GM12878 (cell line): ENCODE results near the gene PDCD5. TPM values are rescaled to one million over a fixed set of nuclear protein-coding genes. Genes with fewer than 3 reads are reported as not detected.

ENCODE experiments used
- ATAC-seq: fragments of 200-7000 bp; cut with Tn5 transposase; 3 replicates; pipeline ENCODE4 v1.9.1; 2020; ENCODE audit warnings: mild to moderate bottlenecking, moderate library complexity
- BruUV-seq: library from RNA; stranded (reverse); fragments of 400-500 nt; replicated peaks from 2 replicates; lab custom pipeline; 2021; lab: Mats Ljungman, UMichigan
- CTCF ChIA-PET: fragments of 300-600 bp; sonication (Branson Sonifier 250); formaldehyde crosslinking; extraction: SDS; loops from one replicate; lab custom pipeline; 2021; ENCODE audit warnings: inconsistent platforms; lab: Yijun Ruan, JAX
- POLR2A ChIA-PET: fragments of 350-600 bp; formaldehyde crosslinking; extraction: SDS; loops from one replicate; lab custom pipeline; 2021; ENCODE audit warnings: inconsistent platforms; lab: Charles Lee
- RAD21 ChIA-PET: fragments of 300-600 bp; sonication (Branson Sonifier 250); formaldehyde crosslinking; loops from one replicate; lab custom pipeline; 2023; ENCODE audit warnings: antibody characterized with exemption; ENCODE audit not compliant: unreplicated experiment; lab: Charles Lee
- SMC1A ChIA-PET: fragments of 300-600 bp; sonication (Branson Sonifier 250); formaldehyde crosslinking; loops from one replicate; lab custom pipeline; 2023; ENCODE audit not compliant: unreplicated experiment, uncharacterized antibody; lab: Charles Lee
- DNase-seq: peaks from one replicate; pipeline ENCODE4 v3.0.0-alpha.2; 2011; ENCODE audit warnings: low read depth, low spot score
- FAIRE-seq: peaks from 3 replicates; lab custom pipeline; 2011; peaks lifted over from hg19 to GRCh38; lab: Jason Lieb, UNC
- H2AFZ ChIP-seq: 2 replicates; pipeline ENCODE4 v1.6.0; 2011; ENCODE audit warnings: low read depth, low read length, control low read depth; ENCODE audit not compliant: control insufficient read depth
- H3K27ac ChIP-seq: 2 replicates; pipeline ENCODE4 v1.5.1; 2011; ENCODE audit warnings: control low read depth; ENCODE audit not compliant: control insufficient read depth, insufficient read depth
- H3K27me3 ChIP-seq, 2 experiments: replicated peaks in 1 of 2; 2 replicates each; pipeline versions ENCODE4 v1.6.0 to v1.6.1; 2011; ENCODE audit warnings: low read length in 1 of 2; ENCODE audit not compliant: control insufficient read depth in 2 of 2, insufficient read depth in 2 of 2
- H3K36me3 ChIP-seq, 2 experiments: 2 replicates each; pipeline ENCODE4 v1.5.1; 2011; ENCODE audit warnings: low read length in 1 of 2; ENCODE audit not compliant: control insufficient read depth in 2 of 2, insufficient read depth in 2 of 2
- H3K4me1 ChIP-seq: 2 replicates; pipeline ENCODE4 v1.6.1; 2011; ENCODE audit warnings: mild to moderate bottlenecking, low read length, moderate library complexity, mixed read lengths; ENCODE audit not compliant: control insufficient read depth, insufficient read depth
- H3K4me2 ChIP-seq: 2 replicates; pipeline ENCODE4 v1.6.0; 2011; ENCODE audit warnings: control low read depth; ENCODE audit not compliant: control insufficient read depth, insufficient read depth
- H3K4me3 ChIP-seq: fragments of 200-600 bp; sonication (generic); 2 replicates; pipeline ENCODE4 v1.5.1; 2016
- H3K79me2 ChIP-seq: 2 replicates; pipeline ENCODE4 v1.6.0; 2011; ENCODE audit warnings: low read length; ENCODE audit not compliant: control insufficient read depth, insufficient read depth
- H3K9ac ChIP-seq: 2 replicates; pipeline ENCODE4 v1.8.0; 2011; ENCODE audit warnings: low read length, control low read depth, mixed read lengths; ENCODE audit not compliant: control insufficient read depth, insufficient read depth
- H3K9me3 ChIP-seq: replicated peaks from 3 replicates; pipeline ENCODE4 v1.5.1; 2011; ENCODE audit warnings: mild to moderate bottlenecking, low read length; ENCODE audit not compliant: control insufficient read depth, insufficient read depth
- H4K20me1 ChIP-seq: 2 replicates; pipeline ENCODE4 v1.6.0; 2011; ENCODE audit not compliant: control insufficient read depth, insufficient read depth
- BCL11A ChIP-seq: IDR thresholded peaks from 2 replicates; pipeline ENCODE4 v1.6.1; 2011; ENCODE audit warnings: low read depth, low read length
- CHD1 ChIP-seq: IDR thresholded peaks from 2 replicates; pipeline ENCODE4 v1.6.1; 2012; ENCODE audit warnings: low read depth, low read length, improper control_type of control experiment
- CHD2 ChIP-seq: IDR thresholded peaks from 2 replicates; pipeline ENCODE4 v1.6.1; 2011; ENCODE audit warnings: low read depth, low read length, improper control_type of control experiment, borderline replicate concordance
- CHD4 ChIP-seq: fragments of 200-600 bp; sonication (generic); IDR thresholded peaks from 2 replicates; pipeline ENCODE4 v1.6.1; 2016; ENCODE audit warnings: mild to moderate bottlenecking
- ESRRA ChIP-seq: IDR thresholded peaks from 2 replicates; pipeline ENCODE4 v1.6.1; 2012; ENCODE audit warnings: mild to moderate bottlenecking, low read length, improper control_type of control experiment
- GATAD2B ChIP-seq: fragments of 450-650 bp; conservative IDR thresholded peaks from 2 replicates; pipeline ENCODE4 v1.6.1; 2017; ENCODE audit warnings: low read depth, mild to moderate bottlenecking, moderate library complexity
- HDAC6 ChIP-seq: fragments of 200-600 bp; sonication (generic); IDR thresholded peaks from one replicate; pipeline ENCODE4 v1.8.0; 2017; ENCODE audit warnings: antibody characterized with exemption; ENCODE audit not compliant: unreplicated experiment
- KDM1A ChIP-seq: fragments of 200-600 bp; sonication (generic); IDR thresholded peaks from 2 replicates; pipeline ENCODE4 v1.6.1; 2016; ENCODE audit warnings: borderline replicate concordance
- LARP7 ChIP-seq: fragments of 450-650 bp; IDR thresholded peaks from 2 replicates; pipeline ENCODE4 v1.6.1; 2017; ENCODE audit warnings: mild to moderate bottlenecking
- MEF2A ChIP-seq: IDR thresholded peaks from 2 replicates; pipeline ENCODE4 v1.6.1; 2011; ENCODE audit warnings: low read depth, mild to moderate bottlenecking, low read length, moderate library complexity; ENCODE audit not compliant: insufficient read depth
- NFXL1 ChIP-seq: fragments of 450-650 bp; IDR thresholded peaks from 2 replicates; pipeline ENCODE4 v1.6.1; 2017; ENCODE audit warnings: antibody characterized with exemption, mild to moderate bottlenecking, borderline replicate concordance
- NFYB ChIP-seq: IDR thresholded peaks from 2 replicates; pipeline ENCODE4 v1.6.1; 2011; ENCODE audit warnings: low read depth, mild to moderate bottlenecking, low read length, improper control_type of control experiment, moderate library complexity; ENCODE audit not compliant: insufficient read depth
- RUNX3 ChIP-seq: IDR thresholded peaks from 2 replicates; pipeline ENCODE4 v1.6.1; 2012; ENCODE audit warnings: low read length, inconsistent platforms
- TCF3 ChIP-seq: IDR thresholded peaks from 2 replicates; pipeline ENCODE4 v1.6.1; 2012; ENCODE audit warnings: low read depth, mild to moderate bottlenecking, low read length, borderline replicate concordance; ENCODE audit not compliant: insufficient read depth
- ZNF207 ChIP-seq: fragments of 450-650 bp; IDR thresholded peaks from 2 replicates; pipeline ENCODE4 v1.6.1; 2014; ENCODE audit warnings: antibody characterized with exemption, mild to moderate bottlenecking, borderline replicate concordance
- WGBS: methylation state at CpG from one replicate; pipeline ENCODE4 v1.1.6; 2016; ENCODE audit warnings: low lambda C conversion rate; ENCODE audit not compliant: insufficient replicate concordance, insufficient coverage; ENCODE audit errors: missing lambda C conversion rate; 5-methylcytosine and 5-hydroxymethylcytosine counted together
- in situ Hi-C: fragments of 300-500 bp; cut with MboI; formaldehyde crosslinking; loops from 9 replicates; pipeline ENCODE4 v1.14.3; 2018; ENCODE audit warnings: mixed read lengths
- intact Hi-C: fragments of 100-400 bp; cut with micrococcal nuclease; formaldehyde crosslinking; loops from one replicate; pipeline ENCODE4 v1.14.2; 2022; ENCODE audit not compliant: unreplicated experiment
- polyA plus RNA-seq, 11 experiments: library from polyadenylated mRNA; depleted of rRNA in 4 of 11; unstranded in 6 of 11; stranded (reverse) in 5 of 11; fragments of >200 nt; fragmentation: Nextera tagmentation in 4 of 11; fragmentation: Illumina TruSeq in 1 of 11; extraction: Ambion mirVana in 4 of 11; extraction: Trizol in 1 of 11; gene quantifications; 1 replicate in 1 of 11; 2 replicates in 10 of 11; pipeline versions ENCODE4 v1.2.1 to v1.2.3, GENCODE V29; 2011 to 2016; ENCODE audit warnings: inconsistent platforms in 2 of 11, missing spikeins in 2 of 11, low read depth in 1 of 11
- total RNA-seq, 4 experiments: library from RNA; depleted of rRNA in 3 of 4; stranded (reverse); fragments of >200 nt in 3 of 4; fragmentation: Illumina TruSeq in 1 of 4; extraction: Trizol in 1 of 4; gene quantifications; 2 replicates each; pipeline versions ENCODE4 v1.2.1 to v1.2.3, GENCODE V29; 2013 to 2021
- TF ChIP-seq, protein P1 (sequence below): fragments of 450-650 bp; IDR thresholded peaks from 2 replicates; pipeline ENCODE4 v1.6.1; 2017; ENCODE audit warnings: antibody characterized with exemption, mild to moderate bottlenecking, moderate library complexity
- TF ChIP-seq, protein P2 (sequence below): IDR thresholded peaks from 2 replicates; pipeline ENCODE4 v1.6.1; 2012; ENCODE audit warnings: low read depth, low read length, improper control_type of control experiment
- TF ChIP-seq, protein P3 (sequence below): IDR thresholded peaks from 2 replicates; pipeline ENCODE4 v1.6.1; 2011; ENCODE audit warnings: mild to moderate bottlenecking, low read depth, low read length, moderate library complexity; ENCODE audit not compliant: insufficient replicate concordance
- TF ChIP-seq, protein P4 (sequence below): fragments of 450-650 bp; IDR thresholded peaks from 2 replicates; pipeline ENCODE4 v1.6.1; 2016; ENCODE audit warnings: mild to moderate bottlenecking

PDCD5 gene
- total and polyA plus RNA-seq, 10 of the 15 experiments (the other 5 are each of a cell fraction or from before 2014, with no cell fraction given), result 124 to 556 (median 227) TPM

DNA sequence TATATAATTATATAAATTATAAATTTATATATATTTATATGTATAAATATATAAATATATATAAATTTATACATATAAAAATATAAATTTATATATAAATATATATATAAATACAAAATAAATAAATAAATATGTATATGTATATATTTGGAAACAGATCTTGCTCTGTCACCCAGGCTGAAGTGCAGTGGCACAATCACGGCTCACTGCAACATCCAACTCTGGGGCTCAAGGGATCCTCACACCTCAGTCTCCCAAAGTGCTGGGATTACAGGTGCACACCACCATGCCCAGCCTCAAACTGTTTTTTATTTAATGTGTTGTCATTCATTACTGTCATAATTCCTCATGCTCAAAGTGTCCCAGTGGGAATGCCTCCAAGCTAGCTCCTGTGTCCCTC lies 25.2 kb upstream of the PDCD5 start:
- Histone ChIP-seq H3K4me1 (no peaks in the 10 kb centered on the region), H3K4me2 (no peak overlapping the region), H2AFZ (no peak overlapping the region)
- ChIA-PET SMC1A (no interaction called here), CTCF (no interaction called here), POLR2A (no interaction called here)
- FAIRE-seq, result no peak
- TF ChIP-seq, protein P1, sequence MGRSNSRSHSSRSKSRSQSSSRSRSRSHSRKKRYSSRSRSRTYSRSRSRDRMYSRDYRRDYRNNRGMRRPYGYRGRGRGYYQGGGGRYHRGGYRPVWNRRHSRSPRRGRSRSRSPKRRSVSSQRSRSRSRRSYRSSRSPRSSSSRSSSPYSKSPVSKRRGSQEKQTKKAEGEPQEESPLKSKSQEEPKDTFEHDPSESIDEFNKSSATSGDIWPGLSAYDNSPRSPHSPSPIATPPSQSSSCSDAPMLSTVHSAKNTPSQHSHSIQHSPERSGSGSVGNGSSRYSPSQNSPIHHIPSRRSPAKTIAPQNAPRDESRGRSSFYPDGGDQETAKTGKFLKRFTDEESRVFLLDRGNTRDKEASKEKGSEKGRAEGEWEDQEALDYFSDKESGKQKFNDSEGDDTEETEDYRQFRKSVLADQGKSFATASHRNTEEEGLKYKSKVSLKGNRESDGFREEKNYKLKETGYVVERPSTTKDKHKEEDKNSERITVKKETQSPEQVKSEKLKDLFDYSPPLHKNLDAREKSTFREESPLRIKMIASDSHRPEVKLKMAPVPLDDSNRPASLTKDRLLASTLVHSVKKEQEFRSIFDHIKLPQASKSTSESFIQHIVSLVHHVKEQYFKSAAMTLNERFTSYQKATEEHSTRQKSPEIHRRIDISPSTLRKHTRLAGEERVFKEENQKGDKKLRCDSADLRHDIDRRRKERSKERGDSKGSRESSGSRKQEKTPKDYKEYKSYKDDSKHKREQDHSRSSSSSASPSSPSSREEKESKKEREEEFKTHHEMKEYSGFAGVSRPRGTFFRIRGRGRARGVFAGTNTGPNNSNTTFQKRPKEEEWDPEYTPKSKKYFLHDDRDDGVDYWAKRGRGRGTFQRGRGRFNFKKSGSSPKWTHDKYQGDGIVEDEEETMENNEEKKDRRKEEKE, result no peak
- TF ChIP-seq RUNX3 (no peak), HDAC6 (no peak), NFYB (no peak), TCF3 (no peak), BCL11A (no peak), MEF2A (no peak), CHD4 (no peak), GATAD2B (no peak), NFXL1 (no peak), CHD2 (no peak), KDM1A (no peak), ESRRA (no peak), CHD1 (no peak), LARP7 (no peak), ZNF207 (no peak)
- TF ChIP-seq, protein P2, sequence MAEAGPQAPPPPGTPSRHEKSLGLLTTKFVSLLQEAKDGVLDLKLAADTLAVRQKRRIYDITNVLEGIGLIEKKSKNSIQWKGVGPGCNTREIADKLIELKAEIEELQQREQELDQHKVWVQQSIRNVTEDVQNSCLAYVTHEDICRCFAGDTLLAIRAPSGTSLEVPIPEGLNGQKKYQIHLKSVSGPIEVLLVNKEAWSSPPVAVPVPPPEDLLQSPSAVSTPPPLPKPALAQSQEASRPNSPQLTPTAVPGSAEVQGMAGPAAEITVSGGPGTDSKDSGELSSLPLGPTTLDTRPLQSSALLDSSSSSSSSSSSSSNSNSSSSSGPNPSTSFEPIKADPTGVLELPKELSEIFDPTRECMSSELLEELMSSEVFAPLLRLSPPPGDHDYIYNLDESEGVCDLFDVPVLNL, result no peak
- TF ChIP-seq, protein P3, sequence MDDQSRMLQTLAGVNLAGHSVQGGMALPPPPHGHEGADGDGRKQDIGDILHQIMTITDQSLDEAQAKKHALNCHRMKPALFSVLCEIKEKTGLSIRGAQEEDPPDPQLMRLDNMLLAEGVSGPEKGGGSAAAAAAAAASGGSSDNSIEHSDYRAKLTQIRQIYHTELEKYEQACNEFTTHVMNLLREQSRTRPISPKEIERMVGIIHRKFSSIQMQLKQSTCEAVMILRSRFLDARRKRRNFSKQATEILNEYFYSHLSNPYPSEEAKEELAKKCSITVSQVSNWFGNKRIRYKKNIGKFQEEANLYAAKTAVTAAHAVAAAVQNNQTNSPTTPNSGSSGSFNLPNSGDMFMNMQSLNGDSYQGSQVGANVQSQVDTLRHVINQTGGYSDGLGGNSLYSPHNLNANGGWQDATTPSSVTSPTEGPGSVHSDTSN, result no peak
- TF ChIP-seq, protein P4, sequence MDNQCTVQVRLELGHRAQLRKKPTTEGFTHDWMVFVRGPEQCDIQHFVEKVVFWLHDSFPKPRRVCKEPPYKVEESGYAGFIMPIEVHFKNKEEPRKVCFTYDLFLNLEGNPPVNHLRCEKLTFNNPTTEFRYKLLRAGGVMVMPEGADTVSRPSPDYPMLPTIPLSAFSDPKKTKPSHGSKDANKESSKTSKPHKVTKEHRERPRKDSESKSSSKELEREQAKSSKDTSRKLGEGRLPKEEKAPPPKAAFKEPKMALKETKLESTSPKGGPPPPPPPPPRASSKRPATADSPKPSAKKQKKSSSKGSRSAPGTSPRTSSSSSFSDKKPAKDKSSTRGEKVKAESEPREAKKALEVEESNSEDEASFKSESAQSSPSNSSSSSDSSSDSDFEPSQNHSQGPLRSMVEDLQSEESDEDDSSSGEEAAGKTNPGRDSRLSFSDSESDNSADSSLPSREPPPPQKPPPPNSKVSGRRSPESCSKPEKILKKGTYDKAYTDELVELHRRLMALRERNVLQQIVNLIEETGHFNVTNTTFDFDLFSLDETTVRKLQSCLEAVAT, result no peak
- TF ChIP-seq, all 136 proteins: peak for 0
- H3K36me3 ChIP-seq, result no peaks in the 10 kb centered on the region
- no peak overlapping the region for H3K9ac ChIP-seq
- H3K27me3 ChIP-seq, result no peaks in the 10 kb centered on the region
- no peaks in the 10 kb centered on the region for H3K79me2 ChIP-seq
- no peak overlapping the region for H3K27ac ChIP-seq
- no peaks in the 10 kb centered on the region for H3K9me3 ChIP-seq
- DNase-seq (no peak), ATAC-seq (no peak)
- intact Hi-C loops, result no loop called here
- WGBS, result 69% methylated on average over 1 of the region's 1 CpG
- in situ Hi-C loops, result no loop called here
- H3K4me3 ChIP-seq, result no peak overlapping the region
- RAD21 ChIA-PET, result no interaction called here
- no peaks in the 10 kb centered on the region for H4K20me1 ChIP-seq
- BruUV-seq, result no TSS peak
